Gastroesophageal sphincter (tissue), 4 donors: Measurements from ENCODE around the gene P3R3URF. TPM values are rescaled to one million over a fixed set of nuclear protein-coding genes. Genes with fewer than 3 reads are reported as not detected.

Experiments
- ATAC-seq: fragments of 150-250 bp; one replicate; pipeline ENCODE4 v1.9.1; 2016; ENCODE audit warnings: mild to moderate bottlenecking, moderate library complexity
- H3K27ac ChIP-seq, 4 donors: fragments of 200-600 bp; sonication (generic) in 3 of 4; 1 replicate in 3 of 4; 2 replicates in 1 of 4; pipeline ENCODE4 v1.5.1; 2016 to 2019
- H3K27me3 ChIP-seq: fragments of 200-600 bp; sonication (generic); one replicate; pipeline ENCODE4 v1.5.1; 2019
- H3K36me3 ChIP-seq, 2 donors: fragments of 200-600 bp; sonication (generic); one replicate each; pipeline ENCODE4 v1.5.1; 2019; ENCODE audit warnings: control low read depth in 1 of 2
- H3K4me1 ChIP-seq, 3 donors: fragments of 200-600 bp; sonication (generic); 1 replicate in 2 of 3; 2 replicates in 1 of 3; pipeline ENCODE4 v1.5.1; 2016 to 2019; ENCODE audit warnings: control low read depth in 2 of 3
- H3K4me3 ChIP-seq, 2 donors: fragments of 200-600 bp; sonication (generic); one replicate each; pipeline ENCODE4 v1.5.1; 2019; ENCODE audit warnings: mild to moderate bottlenecking in 1 of 2, moderate library complexity in 1 of 2
- H3K9me3 ChIP-seq, 3 donors: fragments of 200-600 bp; sonication (generic); one replicate each; pipeline ENCODE4 v1.5.1; 2017 to 2019; ENCODE audit warnings: control low read depth in 2 of 3
- CTCF ChIP-seq, 4 experiments: fragments of 200-600 bp in 2 of 4; fragments of 450-650 bp in 2 of 4; sonication (generic) in 1 of 4; IDR thresholded peaks; one replicate each; pipeline ENCODE4 v1.5.1; 2017 to 2019; ENCODE audit warnings: antibody characterized with exemption in 4 of 4, mild to moderate bottlenecking in 2 of 4, moderate library complexity in 2 of 4
- EP300 ChIP-seq: sonication (generic); formaldehyde crosslinking; IDR thresholded peaks from one replicate; pipeline ENCODE4 v1.6.1; 2017; ENCODE audit warnings: antibody characterized with exemption, mild to moderate bottlenecking
- POLR2A ChIP-seq, 2 donors: fragments of 450-650 bp; IDR thresholded peaks; one replicate each; pipeline ENCODE4 v1.6.1; 2017; ENCODE audit warnings: antibody characterized with exemption in 2 of 2, mild to moderate bottlenecking in 2 of 2, moderate library complexity in 1 of 2
- POLR2AphosphoS5 ChIP-seq: sonication (generic); formaldehyde crosslinking; IDR thresholded peaks from one replicate; pipeline ENCODE4 v1.6.1; 2017; ENCODE audit warnings: antibody characterized with exemption
- WGBS, 2 donors: methylation state at CpG; one replicate each; pipeline ENCODE4 v1.1.5; 2018; ENCODE audit warnings: low coverage in 1 of 2; 5-methylcytosine and 5-hydroxymethylcytosine counted together
- total RNA-seq, 4 donors: library from RNA; depleted of rRNA; stranded (reverse); fragments of >200 nt; gene quantifications; one replicate each; pipeline ENCODE4 v1.1.0, GENCODE V29; 2016

The P3R3URF gene
- total RNA-seq, 4 donors from 2014 or later: not detected

GRCh38 chr1:46150085-46150484 lies 26.2 kb downstream of the P3R3URF start:
- 71 to 91% methylated on average over 1 to 2 of the region's 2 CpGs for WGBS, 2 donors
- no peak for TF ChIP-seq CTCF (IDR thresholded peaks at IDR 0.05)
- TF ChIP-seq POLR2AphosphoS5: peak; percentile 30
- TF ChIP-seq POLR2A (IDR thresholded peaks at IDR 0.05): no peak
- Histone ChIP-seq H3K9me3 (no peaks in the 10 kb centered on the region), H3K4me3 (no peak overlapping the region), H3K27me3 (no peaks in the 10 kb centered on the region), H3K27ac (peak overlapping the region in 2 of 4 donors; percentile 32 to 64), H3K4me1 (no peaks in the 10 kb centered on the region), H3K36me3 (no peaks in the 10 kb centered on the region)
- peak; percentile 60 for ATAC-seq

- no peak overlapping the region for H3K27ac ChIP-seq
- no peaks in the 10 kb centered on the region for H3K27me3 ChIP-seq
- no peaks in the 10 kb centered on the region for H3K9me3 ChIP-seq
- H3K4me3 ChIP-seq: no peak overlapping the region
- WGBS, 2 donors: 62 to 100% methylated on average over 1 to 2 of the region's 2 CpGs
- no peak for TF ChIP-seq CTCF (IDR thresholded peaks at IDR 0.05)
- no peak for TF ChIP-seq POLR2A (IDR thresholded peaks at IDR 0.05)
- TF ChIP-seq POLR2AphosphoS5: no peak
- no peak for TF ChIP-seq EP300
- H3K36me3 ChIP-seq: no peaks in the 10 kb centered on the region
- H3K4me1 ChIP-seq: no peaks in the 10 kb centered on the region
- no peak for ATAC-seq
Measured at GRCh38 chr1:46148318-46148717, 28.0 kb downstream of the P3R3URF start.

GRCh38 chr1:46137916-46138315 lies 38.4 kb downstream of the P3R3URF start:
- peak overlapping the region in 2 of 4 donors; percentile 41 to 61 for H3K27ac ChIP-seq
- peaks cover 0 to 48% (median 7%) of the 10 kb centered on the region in 3 donors for H3K4me1 ChIP-seq
- no peaks in the 10 kb centered on the region for H3K27me3 ChIP-seq
- no peak for TF ChIP-seq CTCF (IDR thresholded peaks at IDR 0.05)
- TF ChIP-seq EP300: no peak
- TF ChIP-seq POLR2A (IDR thresholded peaks at IDR 0.05): no peak
- WGBS, 2 donors: 37 to 54% methylated on average over 2 to 3 of the region's 3 CpGs
- ATAC-seq: no peak
- H3K9me3 ChIP-seq: no peaks in the 10 kb centered on the region
- peak overlapping the region in 1 of 2 donors; percentile 2 for H3K4me3 ChIP-seq
- H3K36me3 ChIP-seq: no peaks in the 10 kb centered on the region

GRCh38 chr1:46136711-46137110 lies 39.6 kb downstream of the P3R3URF start:
- TF ChIP-seq POLR2A (IDR thresholded peaks at IDR 0.05) (no peak), EP300 (no peak), POLR2AphosphoS5 (no peak), CTCF (IDR thresholded peaks at IDR 0.05) (no peak)
- H3K9me3 ChIP-seq: no peaks in the 10 kb centered on the region
- ATAC-seq: no peak
- H3K4me3 ChIP-seq: no peak overlapping the region
- no peaks in the 10 kb centered on the region for H3K27me3 ChIP-seq
- H3K27ac ChIP-seq: no peak overlapping the region
- H3K36me3 ChIP-seq: no peaks in the 10 kb centered on the region
- peaks cover 0 to 51% (median 7%) of the 10 kb centered on the region in 3 donors for H3K4me1 ChIP-seq

GRCh38 chr1:46134660-46135331 lies 41.5 kb downstream of the P3R3URF start:
- no peaks in the 10 kb centered on the region for H3K36me3 ChIP-seq
- no peak overlapping the region for H3K4me3 ChIP-seq
- no peaks in the 10 kb centered on the region for H3K9me3 ChIP-seq
- no peak for ATAC-seq
- TF ChIP-seq CTCF (IDR thresholded peaks at IDR 0.05) (no peak), POLR2AphosphoS5 (peak; percentile 63), EP300 (no peak), POLR2A (IDR thresholded peaks at IDR 0.05) (no peak)
- 17 to 21% methylated on average over 3 of the region's 3 CpGs for WGBS, 2 donors
- no peaks in the 10 kb centered on the region for H3K27me3 ChIP-seq
- H3K27ac ChIP-seq: peak overlapping the region; percentile 74 to 97 (median 94)
- peaks cover 0 to 60% (median 7%) of the 10 kb centered on the region in 3 donors for H3K4me1 ChIP-seq
